GM12865 (cell line): ENCODE data around the gene REXO1.
"Not testable (repeated sequence)": the region's sequence is repeated elsewhere in the genome, so short reads cannot be mapped to it uniquely, and the experiment has no call there.

ENCODE experiments used
- DNase-seq: peaks from one replicate; pipeline ENCODE4 v3.0.0; 2010; ENCODE audit warnings: low read depth
- H3K4me3 ChIP-seq: 2 replicates; pipeline ENCODE4 v1.5.1; 2011; ENCODE audit warnings: mild to moderate bottlenecking, low read depth, low read length, control low read depth
- TF ChIP-seq, protein P1 (sequence below): IDR thresholded peaks from 2 replicates; pipeline ENCODE4 v1.5.1; 2011; ENCODE audit warnings: low read length, control low read depth, low read depth, inconsistent platforms; ENCODE audit not compliant: insufficient read depth; ENCODE audit errors: missing control alignments

Gene REXO1

GRCh38 chr19:1799695-1800342 is 48.5 kb downstream of the REXO1 start:
- TF ChIP-seq, protein P1, sequence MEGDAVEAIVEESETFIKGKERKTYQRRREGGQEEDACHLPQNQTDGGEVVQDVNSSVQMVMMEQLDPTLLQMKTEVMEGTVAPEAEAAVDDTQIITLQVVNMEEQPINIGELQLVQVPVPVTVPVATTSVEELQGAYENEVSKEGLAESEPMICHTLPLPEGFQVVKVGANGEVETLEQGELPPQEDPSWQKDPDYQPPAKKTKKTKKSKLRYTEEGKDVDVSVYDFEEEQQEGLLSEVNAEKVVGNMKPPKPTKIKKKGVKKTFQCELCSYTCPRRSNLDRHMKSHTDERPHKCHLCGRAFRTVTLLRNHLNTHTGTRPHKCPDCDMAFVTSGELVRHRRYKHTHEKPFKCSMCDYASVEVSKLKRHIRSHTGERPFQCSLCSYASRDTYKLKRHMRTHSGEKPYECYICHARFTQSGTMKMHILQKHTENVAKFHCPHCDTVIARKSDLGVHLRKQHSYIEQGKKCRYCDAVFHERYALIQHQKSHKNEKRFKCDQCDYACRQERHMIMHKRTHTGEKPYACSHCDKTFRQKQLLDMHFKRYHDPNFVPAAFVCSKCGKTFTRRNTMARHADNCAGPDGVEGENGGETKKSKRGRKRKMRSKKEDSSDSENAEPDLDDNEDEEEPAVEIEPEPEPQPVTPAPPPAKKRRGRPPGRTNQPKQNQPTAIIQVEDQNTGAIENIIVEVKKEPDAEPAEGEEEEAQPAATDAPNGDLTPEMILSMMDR, result no peak
- DNase-seq, result no peak
- H3K4me3 ChIP-seq, result no peak overlapping the region

GRCh38 chr19:1797313-1797712 is 51.0 kb downstream of the REXO1 start:
- not testable (repeated sequence) for DNase-seq

DNA sequence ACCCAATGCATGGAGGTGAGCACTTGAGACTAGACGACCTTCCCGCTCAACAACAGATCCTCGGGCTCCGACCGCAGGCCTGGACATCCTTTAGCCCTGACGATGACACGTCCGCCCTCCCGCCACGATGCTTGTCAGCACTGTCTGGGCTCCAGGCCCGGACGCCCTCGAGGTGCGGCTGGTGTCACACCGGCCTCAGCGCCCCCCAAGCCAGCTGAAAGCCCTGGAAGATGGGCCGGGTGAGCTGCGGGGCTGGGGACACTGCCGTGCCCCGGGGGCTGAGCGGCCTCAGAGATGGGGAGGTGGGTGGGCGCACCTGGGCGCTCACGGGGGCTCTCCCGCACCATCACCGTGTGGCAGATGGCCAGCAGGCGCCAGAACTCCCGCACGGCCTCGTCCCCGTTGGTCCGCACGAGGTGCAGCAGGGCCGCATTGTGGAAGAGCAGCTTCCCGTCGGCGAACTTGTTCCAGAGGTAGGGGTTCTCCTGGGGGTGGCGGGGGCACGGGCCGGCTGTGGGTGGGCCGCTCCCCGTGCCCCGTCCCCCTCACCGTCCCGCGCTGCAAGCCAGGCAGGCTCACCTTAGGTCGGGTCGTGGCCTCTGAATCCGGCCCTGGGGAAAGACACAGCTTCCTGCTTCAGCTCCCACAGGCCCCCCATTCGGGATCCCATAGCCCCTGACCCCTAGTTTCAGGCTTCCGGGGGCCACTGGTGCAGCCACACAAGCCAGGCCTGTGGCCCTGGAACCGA is 51.7 kb downstream of the REXO1 start:
- TF ChIP-seq, protein P1, result no peak

More at GRCh38 chr19:1797313-1797712, 51.0 kb downstream of the REXO1 start:
- not testable (repeated sequence) for H3K4me3 ChIP-seq

GRCh38 chr19:1794424-1795172 is 53.7 kb downstream of the REXO1 start:
- no peak overlapping the region for H3K4me3 ChIP-seq
- TF ChIP-seq, protein P1, result no peak
- DNase-seq, result no peak

More for the DNA sequence above, 51.7 kb downstream of the REXO1 start:
- H3K4me3 ChIP-seq, result no peak overlapping the region
- DNase-seq, result no peak

DNA sequence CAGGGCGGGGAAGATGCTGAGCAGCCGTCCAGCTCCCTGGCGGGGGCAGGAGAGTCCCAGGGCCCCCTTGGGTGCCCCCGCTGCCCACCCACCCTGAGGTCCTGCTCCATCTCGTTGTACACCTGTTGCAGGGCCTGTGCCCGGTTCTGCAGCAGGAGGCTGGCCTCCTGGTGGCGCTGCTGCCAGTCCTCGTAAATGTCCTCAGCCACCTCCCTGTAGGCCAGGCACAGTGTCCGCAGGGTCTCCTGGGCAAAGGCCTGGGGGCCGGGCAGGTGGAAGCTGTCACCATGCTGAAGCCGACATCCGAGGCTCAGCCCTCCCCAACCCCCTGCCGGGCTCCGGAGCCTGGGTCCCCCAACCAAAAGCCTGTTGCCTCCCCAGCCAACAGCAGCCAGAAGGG is 56.4 kb downstream of the REXO1 start:
- DNase-seq, result no peak
- TF ChIP-seq, protein P1, result no peak
- no peak overlapping the region for H3K4me3 ChIP-seq

- no peak overlapping the region for H3K4me3 ChIP-seq
- no peak for DNase-seq
- TF ChIP-seq, protein P1, result no peak
These were observed 58.1 kb downstream of the REXO1 start for GRCh38 chr19:1790054-1790792.
